GM21737 (cell line): ENCODE measurements around the gene SPRYD7.

Source experiments
- ATAC-seq: cut with Tn5 transposase; IDR thresholded peaks from one replicate; pipeline ENCODE4 v1.9.1; 2021; ENCODE audit warnings: mild to moderate bottlenecking, moderate library complexity; ENCODE audit not compliant: unreplicated experiment

The SPRYD7 gene

DNA sequence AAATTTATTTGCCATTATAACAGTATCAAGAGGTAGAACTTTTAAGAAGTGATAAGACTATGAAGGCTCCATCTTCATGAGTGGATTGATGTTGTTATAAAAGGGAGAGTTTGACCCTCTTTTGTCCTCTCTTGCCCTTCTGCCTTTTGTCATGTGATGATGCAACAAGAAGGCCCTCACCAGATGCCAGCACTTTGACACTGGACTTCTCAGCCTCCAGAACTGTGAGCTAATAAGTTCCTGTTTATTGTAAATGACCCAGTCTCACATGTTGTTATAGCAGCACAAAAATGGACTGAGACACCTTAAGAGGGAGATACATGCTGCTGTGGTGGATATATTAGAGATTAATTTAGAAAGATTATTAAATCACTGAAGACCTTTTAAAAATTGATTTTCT lies 71.6 kb downstream of the SPRYD7 start:
- no peak for ATAC-seq
